HUES64 (cell line): ENCODE data around the gene CBX6. TPM values are rescaled to one million over a fixed set of nuclear protein-coding genes. Genes with fewer than 3 reads are reported as not detected.
"Not testable (repeated sequence)": the region's sequence is repeated elsewhere in the genome, so short reads cannot be mapped to it uniquely, and the experiment has no call there.

ENCODE experiments used
- H3K27ac ChIP-seq: 2 replicates; pipeline ENCODE4 v1.7.0; 2013; ENCODE audit warnings: low read depth, low read length, inconsistent platforms
- H3K27me3 ChIP-seq: 2 replicates; pipeline ENCODE4 v1.6.1; 2013; ENCODE audit warnings: mild to moderate bottlenecking, low read length; ENCODE audit not compliant: insufficient read depth
- H3K36me3 ChIP-seq: 2 replicates; pipeline ENCODE4 v1.6.1; 2013; ENCODE audit warnings: mild to moderate bottlenecking, low read length; ENCODE audit not compliant: insufficient read depth
- H3K4me1 ChIP-seq: 2 replicates; pipeline ENCODE4 v1.6.1; 2013; ENCODE audit warnings: mild to moderate bottlenecking, low read length, moderate library complexity; ENCODE audit not compliant: insufficient read depth
- H3K4me3 ChIP-seq: 2 replicates; pipeline ENCODE4 v1.5.1; 2013; ENCODE audit warnings: mild to moderate bottlenecking, low read length, moderate library complexity
- H3K9ac ChIP-seq: 2 replicates; pipeline ENCODE4 v1.6.1; 2013; ENCODE audit warnings: mild to moderate bottlenecking, low read depth, low read length
- H3K9me3 ChIP-seq: 2 replicates; pipeline ENCODE4 v1.6.1; 2013; ENCODE audit warnings: low read depth, low read length; ENCODE audit not compliant: insufficient read depth
- WGBS: fragments of 150-250, 120-280 bp; methylation state at CpG from one replicate; pipeline ENCODE4 v1.1.7; 2013; ENCODE audit warnings: missing lambda C conversion rate; 5-methylcytosine and 5-hydroxymethylcytosine counted together
- polyA plus RNA-seq, 2 experiments: library from polyadenylated mRNA; stranded (reverse); fragments of 50-300 nt; gene quantifications; one replicate each; pipeline ENCODE4 v1.2.3, GENCODE V29; 2013

CBX6 gene
- 13.3 TPM for polyA plus RNA-seq (2013, experiment 1 of 2)
- polyA plus RNA-seq (2013, experiment 2 of 2): 12.3 TPM

DNA sequence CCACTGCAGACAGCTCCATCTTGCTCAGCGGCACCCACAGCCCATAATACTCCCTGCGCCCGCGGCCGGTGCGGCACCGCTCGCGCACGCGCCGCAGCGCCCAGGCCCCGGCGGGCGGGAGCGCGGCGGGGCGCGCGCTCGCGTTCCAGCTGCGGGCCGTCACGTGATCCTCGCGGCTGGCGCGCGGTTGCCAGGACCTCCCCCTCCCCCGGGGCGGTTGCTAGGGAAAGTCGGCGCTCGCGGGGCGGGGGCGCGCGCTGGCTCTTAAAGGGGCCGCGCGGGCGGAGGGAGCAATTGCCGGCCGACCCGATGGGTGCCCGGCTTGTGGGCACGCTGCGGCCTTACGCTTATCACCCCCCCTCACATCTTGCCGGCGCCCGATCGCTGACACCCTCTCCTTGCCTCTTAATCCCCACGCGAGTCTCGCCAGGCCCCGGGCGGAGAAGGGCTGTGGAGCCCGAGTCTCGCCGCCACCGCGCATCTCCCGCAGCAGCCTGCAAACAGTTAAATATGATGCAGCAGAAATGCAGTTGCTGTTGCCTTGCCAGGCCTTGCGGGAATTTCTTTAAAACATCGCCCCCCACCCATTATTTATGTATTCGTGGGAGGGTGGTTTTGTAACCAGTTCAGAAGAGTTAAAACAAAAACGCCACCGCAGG lies at the start of gene CBX6:
CBX6 (minus strand) TSS at position 45 of the 659 bp plus-strand sequence; CDS start at position 19, 26 bp downstream.
- Histone ChIP-seq H3K36me3 (peaks cover 22% of the 10 kb centered on the region), H3K27ac (peak within 1 kb of the TSS; percentile 90), H3K9me3 (no peaks in the 10 kb centered on the region), H3K4me1 (peaks cover 22% of the 10 kb centered on the region), H3K27me3 (0 out of 2 replicates have a peak, but pooled peaks cover 6% of the 10 kb centered on the region), H3K9ac (peak within 1 kb of the TSS; percentile 87), H3K4me3 (peak within 1 kb of the TSS; percentile 87)
- under 1% methylated on average over 70 of the region's 73 CpGs for WGBS

DNA sequence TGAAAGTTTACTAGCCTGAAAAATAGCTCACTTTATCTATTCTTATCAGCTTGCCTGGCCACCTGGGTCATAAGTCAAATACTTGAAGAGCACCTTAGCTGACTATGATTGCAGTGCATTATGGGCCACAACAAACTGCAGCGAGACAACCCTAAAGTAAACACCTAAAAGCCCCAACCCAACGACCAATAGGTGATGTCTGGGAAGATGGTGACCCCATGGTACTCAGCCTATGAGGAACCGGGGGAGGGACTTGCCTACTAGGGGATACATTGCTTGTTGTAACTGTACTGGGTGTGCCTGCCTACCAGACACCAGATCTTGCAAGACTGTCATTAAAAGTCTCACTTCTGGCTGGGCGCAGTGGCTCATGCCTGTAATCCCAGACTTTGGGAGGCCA lies 49.8 kb upstream of the CBX6 start:
- Histone ChIP-seq H3K36me3 (no peaks in the 10 kb centered on the region), H3K9me3 (no peaks in the 10 kb centered on the region), H3K27ac (no peak overlapping the region), H3K9ac (no peak overlapping the region), H3K4me3 (no peak overlapping the region), H3K4me1 (peaks cover 5% of the 10 kb centered on the region; the same call in 1 of the 2 replicates), H3K27me3 (no peaks in the 10 kb centered on the region)
- 88% methylated on average over 4 of the region's 4 CpGs for WGBS

DNA sequence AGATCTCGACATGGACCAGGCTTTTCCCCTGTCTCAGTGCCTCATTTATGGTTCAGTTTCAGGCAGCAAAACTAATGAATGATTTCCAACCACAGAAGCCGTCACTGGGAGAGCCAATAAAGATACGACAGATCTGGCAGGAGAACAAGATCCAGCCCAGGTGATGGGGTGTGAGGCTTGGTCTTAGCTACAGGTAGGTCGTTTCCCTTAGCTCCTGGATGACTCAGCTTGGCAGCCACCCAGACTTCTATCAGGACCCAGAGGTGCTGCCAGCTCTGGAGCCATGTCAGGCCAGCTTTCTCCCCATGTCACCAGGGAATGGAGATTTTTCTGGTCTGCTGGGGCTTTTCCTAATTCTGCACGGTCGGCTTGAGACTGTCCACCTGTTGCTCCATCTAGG lies 49.1 kb upstream of the CBX6 start:
- Histone ChIP-seq H3K4me1 (peaks cover 5% of the 10 kb centered on the region; the same call in 1 of the 2 replicates), H3K36me3 (no peaks in the 10 kb centered on the region), H3K27me3 (no peaks in the 10 kb centered on the region), H3K9ac (no peak overlapping the region), H3K9me3 (no peaks in the 10 kb centered on the region), H3K4me3 (no peak overlapping the region), H3K27ac (no peak overlapping the region)
- WGBS: 86% methylated on average over 6 of the region's 6 CpGs

DNA sequence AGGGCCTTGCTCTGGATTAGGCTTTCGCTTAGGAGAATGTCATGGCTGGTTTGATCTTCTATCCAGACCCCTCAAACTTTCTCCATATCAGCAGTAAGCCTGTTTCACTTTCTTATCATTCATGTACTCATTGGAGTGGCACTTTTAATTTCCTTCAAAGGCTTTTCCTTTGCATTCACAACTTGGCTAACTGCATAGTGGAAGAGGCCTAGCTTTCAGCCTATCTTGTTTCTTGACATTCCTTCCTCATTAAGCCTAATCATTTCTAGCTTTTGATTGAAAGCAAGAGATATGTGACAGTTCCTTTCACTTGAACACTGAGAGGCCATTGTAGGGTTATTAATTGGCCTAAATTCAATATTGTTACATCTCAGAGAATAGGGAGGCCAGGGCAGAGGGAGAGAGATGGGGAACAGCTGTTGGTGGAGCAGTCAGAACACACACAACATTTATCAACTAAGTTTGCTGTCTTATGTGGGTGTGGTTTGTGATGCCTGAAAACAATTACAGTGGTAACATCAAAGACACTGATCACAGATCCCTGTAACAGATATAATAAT lies 47.7 kb upstream of the CBX6 start:
- Histone ChIP-seq H3K27me3 (no peaks in the 10 kb centered on the region), H3K4me1 (peaks cover 5% of the 10 kb centered on the region; the same call in 1 of the 2 replicates), H3K4me3 (no peak overlapping the region), H3K27ac (no peak overlapping the region), H3K9me3 (no peaks in the 10 kb centered on the region), H3K9ac (no peak overlapping the region), H3K36me3 (no peaks in the 10 kb centered on the region)
- 93% methylated on average over 1 of the region's 1 CpG for WGBS

DNA sequence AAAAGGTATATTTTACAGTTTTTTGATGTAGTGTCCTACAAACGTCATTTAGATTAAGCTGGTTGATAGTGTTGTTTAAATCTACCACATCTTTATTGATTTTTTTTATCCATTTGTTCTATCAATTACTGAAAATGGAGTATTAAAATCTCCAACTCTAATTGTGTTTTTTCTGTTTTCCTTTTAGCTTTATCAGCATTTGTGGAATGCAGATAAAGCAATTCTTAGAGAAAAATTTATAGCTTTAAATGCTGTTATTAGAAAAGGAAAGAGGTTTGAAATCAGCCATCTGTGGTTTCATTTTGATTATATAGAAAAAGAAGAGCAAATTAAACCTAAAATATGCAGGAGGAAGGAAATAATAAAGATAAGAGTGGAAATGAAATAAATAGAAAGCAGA lies 39.4 kb upstream of the CBX6 start:
- no CpG with 5 or more reads among the region's 1 CpG for WGBS
- H3K9me3 ChIP-seq: peaks cover 1% of the 10 kb centered on the region; the same call in 1 of the 2 replicates
- no peaks in the 10 kb centered on the region for H3K36me3 ChIP-seq
- H3K9ac ChIP-seq: no peak overlapping the region
- H3K4me1 ChIP-seq: no peaks in the 10 kb centered on the region
- no peaks in the 10 kb centered on the region for H3K27me3 ChIP-seq
- no peak overlapping the region for H3K4me3 ChIP-seq
- no peak overlapping the region for H3K27ac ChIP-seq

DNA sequence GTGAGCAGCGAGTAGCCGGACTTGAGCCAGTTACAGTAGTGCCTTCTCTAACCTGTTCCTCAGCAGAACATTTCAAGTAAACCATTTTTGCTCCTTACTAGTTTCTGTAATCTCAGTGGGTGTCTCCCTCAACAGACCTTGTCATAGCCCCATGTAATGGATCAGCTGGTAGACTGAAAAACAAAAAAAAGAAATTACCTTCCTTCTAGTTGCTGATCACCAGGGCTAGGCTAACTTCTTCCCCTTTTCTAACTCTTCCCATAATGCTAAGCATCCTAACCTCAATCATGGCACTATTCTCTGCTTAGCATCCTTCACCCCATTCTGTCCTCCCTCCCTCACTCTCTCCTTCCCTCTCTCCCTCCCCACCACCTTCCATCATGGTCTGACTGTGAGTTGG lies 35.8 kb upstream of the CBX6 start:
- WGBS: 90% methylated on average over 2 of the region's 2 CpGs
- Histone ChIP-seq H3K27ac (no peak overlapping the region), H3K4me1 (no peaks in the 10 kb centered on the region), H3K9ac (no peak overlapping the region), H3K4me3 (no peak overlapping the region), H3K27me3 (no peaks in the 10 kb centered on the region), H3K36me3 (no peaks in the 10 kb centered on the region), H3K9me3 (peaks cover 28% of the 10 kb centered on the region)

DNA sequence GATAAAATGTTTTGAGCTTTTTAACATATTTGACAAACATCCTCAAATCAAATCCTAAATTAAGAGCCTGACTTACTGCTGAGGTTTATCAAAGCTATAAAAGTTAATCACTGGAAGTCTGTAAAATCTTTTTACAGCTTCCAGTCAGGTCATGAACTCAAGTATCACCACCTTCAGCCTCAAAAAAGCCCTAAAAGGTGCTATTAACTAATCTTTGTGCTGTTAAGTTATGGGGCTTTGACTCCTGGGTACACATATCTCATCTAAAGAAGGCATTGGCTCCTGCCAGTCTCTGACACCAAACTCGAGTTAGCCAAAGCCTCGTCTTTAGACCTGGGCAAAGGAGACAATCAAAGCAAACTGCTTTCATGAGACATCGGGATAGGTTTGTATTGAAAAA lies 34.0 kb upstream of the CBX6 start:
- no peaks in the 10 kb centered on the region for H3K4me1 ChIP-seq
- WGBS: 76% methylated on average over 2 of the region's 3 CpGs

DNA sequence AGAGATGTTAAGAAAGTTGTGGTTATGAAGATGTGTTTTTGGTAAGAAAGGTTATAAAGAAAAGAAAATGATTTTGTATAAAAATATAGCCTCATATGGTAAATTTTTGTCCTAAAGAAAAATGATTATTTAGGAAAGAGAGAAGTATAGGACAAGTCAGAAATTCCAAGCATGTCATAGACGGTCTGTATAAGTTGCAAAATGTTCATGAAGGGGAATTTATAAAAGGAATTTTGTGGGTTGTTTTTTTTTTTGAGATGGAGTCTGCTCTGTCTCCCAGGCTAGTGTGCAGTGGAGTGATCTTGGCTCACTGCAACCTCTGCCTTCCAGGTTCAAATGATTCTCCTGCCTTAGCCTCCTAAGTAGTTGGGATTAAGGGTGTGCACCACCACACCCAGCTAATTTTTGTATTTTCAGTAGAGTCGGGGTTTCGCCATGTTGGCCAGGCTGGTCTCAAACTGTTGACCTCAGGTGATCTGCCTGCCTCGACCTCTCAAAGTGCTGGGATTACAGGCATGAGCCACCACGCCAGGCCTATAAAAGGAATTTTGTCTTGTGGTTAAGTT lies 32.1 kb upstream of the CBX6 start:
- peaks cover 31% of the 10 kb centered on the region for H3K9me3 ChIP-seq
- not testable (repeated sequence) for H3K9ac ChIP-seq, H3K4me1 ChIP-seq, H3K4me3 ChIP-seq, H3K36me3 ChIP-seq, H3K27me3 ChIP-seq, H3K27ac ChIP-seq
- WGBS: 58% methylated on average over 5 of the region's 5 CpGs

More for the DNA sequence above, 34.0 kb upstream of the CBX6 start:
- H3K9me3 ChIP-seq: peaks cover 31% of the 10 kb centered on the region
- no peaks in the 10 kb centered on the region for H3K27me3 ChIP-seq
- H3K27ac ChIP-seq: no peak overlapping the region
- no peak overlapping the region for H3K9ac ChIP-seq
- no peaks in the 10 kb centered on the region for H3K36me3 ChIP-seq
- no peak overlapping the region for H3K4me3 ChIP-seq

DNA sequence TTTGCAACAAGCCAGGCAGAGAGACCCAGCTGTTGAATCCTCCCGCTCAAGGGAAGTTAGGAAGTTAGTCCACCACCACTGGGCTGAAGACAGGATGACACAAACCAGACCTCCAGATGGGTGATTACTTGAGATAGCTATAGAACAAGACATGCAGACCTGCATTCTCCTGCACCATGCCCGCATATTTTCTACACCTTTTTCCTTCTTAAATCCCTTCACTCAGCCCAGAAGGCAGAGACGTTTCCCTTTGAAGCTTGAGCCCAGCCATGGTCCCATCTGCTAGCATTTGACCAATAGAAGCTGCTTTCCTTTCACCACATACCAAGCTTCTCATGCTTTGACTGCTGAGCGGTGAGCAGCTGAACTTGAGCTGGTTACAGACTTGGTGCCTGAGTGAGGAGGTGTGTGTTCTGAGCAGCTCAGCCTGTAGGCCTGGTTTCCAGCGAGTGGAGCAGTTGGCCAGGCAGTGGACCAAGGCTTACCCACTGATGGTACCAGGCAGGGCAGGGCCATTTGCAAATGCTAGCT lies 29.2 kb upstream of the CBX6 start:
- H3K4me1 ChIP-seq: no peaks in the 10 kb centered on the region
- no peak overlapping the region for H3K9ac ChIP-seq
- H3K36me3 ChIP-seq: no peaks in the 10 kb centered on the region
- no peak overlapping the region for H3K27ac ChIP-seq
- peaks cover 35% of the 10 kb centered on the region for H3K9me3 ChIP-seq
- no peak overlapping the region for H3K4me3 ChIP-seq
- WGBS: 78% methylated on average over 5 of the region's 5 CpGs
- H3K27me3 ChIP-seq: no peaks in the 10 kb centered on the region

DNA sequence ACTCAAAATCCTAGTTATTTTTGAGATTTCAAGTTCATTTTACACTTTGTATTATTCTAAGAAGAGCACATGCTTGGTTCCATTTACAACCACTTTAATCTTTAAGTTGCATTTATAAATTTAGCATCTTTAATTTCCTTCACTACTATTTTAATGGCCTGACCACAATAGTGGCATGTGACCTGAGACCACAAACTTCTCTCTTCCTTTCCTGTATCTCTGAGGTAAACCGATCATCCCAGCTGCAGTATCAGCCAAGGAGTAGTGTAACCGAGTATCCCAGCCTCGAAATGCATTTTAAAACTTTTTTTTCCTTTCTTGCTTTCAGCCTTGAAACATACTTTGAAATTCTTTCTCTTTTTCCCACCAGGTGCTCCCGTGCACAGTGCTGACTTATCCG lies 28.7 kb upstream of the CBX6 start:
- Histone ChIP-seq H3K27ac (no peak overlapping the region), H3K9ac (no peak overlapping the region), H3K36me3 (no peaks in the 10 kb centered on the region), H3K4me1 (no peaks in the 10 kb centered on the region), H3K4me3 (no peak overlapping the region), H3K27me3 (no peaks in the 10 kb centered on the region), H3K9me3 (peaks cover 33% of the 10 kb centered on the region)
- 91% methylated on average over 5 of the region's 5 CpGs for WGBS

DNA sequence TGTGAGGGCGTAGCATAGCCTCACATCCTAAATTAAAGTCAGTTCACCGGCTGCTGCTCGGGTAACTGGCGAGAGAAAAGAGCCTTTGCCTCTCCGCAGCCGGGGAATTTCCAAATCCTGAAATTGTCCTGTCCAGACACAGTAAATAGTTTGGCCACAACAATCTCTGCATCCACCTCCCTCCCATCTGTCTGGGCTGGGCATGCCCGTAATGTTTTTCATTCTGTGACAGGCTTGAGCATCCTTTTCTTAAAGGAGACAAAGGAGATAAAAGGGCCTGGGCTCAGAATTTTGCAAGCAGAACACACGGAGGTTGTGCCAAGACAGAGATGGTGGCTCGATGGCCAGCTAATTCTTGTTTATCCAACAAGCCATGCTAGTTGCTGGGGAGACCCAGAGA lies 19.2 kb upstream of the CBX6 start:
- no peak overlapping the region for H3K9ac ChIP-seq
- no peaks in the 10 kb centered on the region for H3K36me3 ChIP-seq
- no peaks in the 10 kb centered on the region for H3K4me1 ChIP-seq
- 83% methylated on average over 9 of the region's 9 CpGs for WGBS
- H3K27ac ChIP-seq: no peak overlapping the region
- no peaks in the 10 kb centered on the region for H3K27me3 ChIP-seq
- H3K9me3 ChIP-seq: no peaks in the 10 kb centered on the region
- no peak overlapping the region for H3K4me3 ChIP-seq
